Measurements from ENCODE around the gene RSL24D1.

Gene RSL24D1

DNA sequence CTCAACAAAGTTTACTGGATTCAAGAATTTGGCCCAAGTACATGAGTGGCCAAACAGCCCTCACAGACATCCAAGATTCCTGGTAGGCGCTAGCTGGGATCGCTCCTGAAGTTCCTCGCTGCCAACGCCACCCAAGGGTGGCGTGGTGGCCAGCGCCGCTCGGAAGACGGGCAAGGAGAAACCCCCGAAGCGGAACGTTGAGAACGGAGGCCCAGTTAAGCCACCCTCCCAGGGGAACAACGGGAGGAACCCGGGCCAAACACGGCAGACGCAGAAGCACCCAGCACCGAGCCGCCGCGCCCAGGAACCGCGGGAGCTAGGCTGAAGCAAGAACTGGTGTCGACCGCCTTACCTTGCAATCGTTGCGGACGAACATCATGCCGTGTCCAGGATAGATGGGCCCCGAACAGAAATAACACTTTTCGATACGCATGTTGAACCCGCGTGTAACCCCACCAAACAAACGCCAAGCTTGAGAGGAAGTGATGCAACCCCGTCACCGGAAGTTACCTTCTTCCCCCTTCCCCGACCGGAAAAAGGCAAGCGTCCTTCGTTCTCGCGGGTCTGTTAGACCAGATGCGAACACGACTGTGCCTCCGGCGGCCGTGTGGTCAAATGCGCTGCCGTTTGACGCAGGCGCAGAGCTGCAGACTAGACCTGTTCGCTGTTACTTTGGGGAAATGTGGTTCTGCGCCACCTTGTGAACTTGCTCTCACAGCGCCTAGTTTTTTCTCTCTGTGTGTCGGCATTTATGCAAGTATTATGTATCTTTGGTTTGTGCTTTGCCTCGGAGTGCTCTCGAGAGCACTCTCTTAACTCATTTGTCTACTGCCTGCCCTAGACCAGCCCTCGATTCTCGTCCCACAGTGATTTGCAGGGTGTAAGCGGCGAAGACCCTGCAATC, at the start of gene RSL24D1:
RSL24D1 (minus strand) TSS at position 484 of the 904 bp plus-strand sequence; CDS start at position 433, 51 bp downstream.
- peak; percentile 84 to 92 for DNase-seq (ENCODE audit: low read depth in 2 of 2)

DNA sequence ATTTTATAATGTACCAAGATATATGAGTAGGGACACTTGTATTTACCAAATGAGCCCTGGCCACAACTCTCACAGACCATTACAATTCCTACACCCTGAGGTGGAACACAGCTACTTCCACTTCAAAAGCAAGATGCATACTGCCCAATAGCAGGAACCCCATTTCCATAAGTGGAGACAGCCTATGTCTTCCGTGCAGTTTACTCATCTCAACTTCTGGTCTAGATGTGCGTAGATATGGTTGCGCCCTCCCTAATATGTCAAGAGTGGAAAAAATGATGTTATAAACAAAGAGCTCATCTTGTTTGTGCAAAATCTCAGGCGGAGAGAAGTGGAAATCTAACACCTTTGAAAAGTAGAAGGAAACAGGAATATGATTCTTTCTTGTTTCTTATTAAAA, 48.3 kb upstream of the RSL24D1 start:
- DNase-seq (ENCODE audit: low read depth in 2 of 2), result no peak

DNA sequence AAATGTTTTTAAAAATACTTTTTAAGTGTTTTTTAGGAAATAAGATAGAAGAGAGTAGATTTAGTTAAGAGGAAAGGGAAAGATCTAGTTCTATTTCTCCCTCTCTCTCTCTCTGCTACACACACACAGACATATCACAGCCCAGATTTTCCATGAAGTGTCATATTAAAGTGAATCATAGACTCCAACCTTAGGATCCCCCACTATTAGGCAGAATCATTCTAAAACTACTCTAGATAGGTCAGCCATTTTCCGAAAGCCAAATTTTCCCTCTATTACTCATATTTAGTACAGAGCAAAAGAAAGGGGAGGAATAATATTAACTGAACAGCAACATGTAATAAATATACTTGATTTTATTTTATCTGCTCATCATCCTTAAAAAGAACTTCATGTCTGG, 45.1 kb upstream of the RSL24D1 start:
- no peak for DNase-seq (ENCODE audit: low read depth in 2 of 2)

DNA sequence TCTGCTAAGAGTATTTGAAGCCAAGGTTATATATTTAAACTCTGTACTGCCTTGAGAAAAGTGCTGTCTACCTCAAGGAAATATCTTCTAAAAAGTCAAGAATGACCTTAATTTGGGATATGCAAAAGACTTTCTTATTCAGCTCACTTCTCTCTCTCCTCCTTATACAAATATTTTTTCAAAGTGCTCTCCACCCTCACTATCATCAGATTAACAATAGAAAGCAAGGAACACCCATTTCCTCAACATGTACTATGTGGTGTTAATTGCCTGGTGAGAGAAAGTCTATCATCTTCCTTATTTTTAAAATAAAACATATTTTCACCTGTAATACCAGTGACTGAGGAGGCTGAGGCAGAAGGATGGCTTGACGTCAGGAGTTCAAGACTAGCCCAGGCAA, 44.4 kb upstream of the RSL24D1 start:
- no peak for DNase-seq (ENCODE audit: low read depth in 2 of 2)

DNA sequence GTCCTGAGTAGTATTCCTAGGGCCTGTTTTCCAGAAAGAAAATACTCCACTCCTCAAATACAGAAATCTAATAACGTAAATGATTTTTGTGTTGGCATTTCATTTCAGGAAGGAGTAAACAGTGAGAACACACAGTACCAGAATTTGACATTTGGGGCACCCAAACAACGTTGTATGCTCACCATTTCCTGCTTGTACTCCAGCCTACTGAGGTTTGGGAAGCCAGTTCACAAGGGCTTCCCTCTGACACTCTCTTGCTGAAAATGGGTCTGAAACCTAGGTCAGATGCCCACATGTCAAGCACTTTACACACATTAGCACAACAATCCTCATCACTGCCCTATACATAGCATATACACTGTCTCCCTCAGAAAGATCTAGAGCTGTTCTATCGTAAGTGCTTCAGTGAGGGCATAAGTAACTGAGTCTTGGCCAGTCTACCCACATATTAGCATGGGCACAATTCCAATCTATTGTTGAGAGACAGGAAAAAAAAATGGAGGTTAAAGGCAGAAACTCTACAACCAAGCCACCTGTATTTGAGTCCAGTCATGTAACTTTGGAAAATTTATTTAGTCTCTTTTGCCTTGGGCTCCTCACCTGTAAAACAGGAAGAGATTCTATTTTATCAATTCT, 43.5 kb upstream of the RSL24D1 start:
- DNase-seq (ENCODE audit: low read depth in 2 of 2), result no peak

DNA sequence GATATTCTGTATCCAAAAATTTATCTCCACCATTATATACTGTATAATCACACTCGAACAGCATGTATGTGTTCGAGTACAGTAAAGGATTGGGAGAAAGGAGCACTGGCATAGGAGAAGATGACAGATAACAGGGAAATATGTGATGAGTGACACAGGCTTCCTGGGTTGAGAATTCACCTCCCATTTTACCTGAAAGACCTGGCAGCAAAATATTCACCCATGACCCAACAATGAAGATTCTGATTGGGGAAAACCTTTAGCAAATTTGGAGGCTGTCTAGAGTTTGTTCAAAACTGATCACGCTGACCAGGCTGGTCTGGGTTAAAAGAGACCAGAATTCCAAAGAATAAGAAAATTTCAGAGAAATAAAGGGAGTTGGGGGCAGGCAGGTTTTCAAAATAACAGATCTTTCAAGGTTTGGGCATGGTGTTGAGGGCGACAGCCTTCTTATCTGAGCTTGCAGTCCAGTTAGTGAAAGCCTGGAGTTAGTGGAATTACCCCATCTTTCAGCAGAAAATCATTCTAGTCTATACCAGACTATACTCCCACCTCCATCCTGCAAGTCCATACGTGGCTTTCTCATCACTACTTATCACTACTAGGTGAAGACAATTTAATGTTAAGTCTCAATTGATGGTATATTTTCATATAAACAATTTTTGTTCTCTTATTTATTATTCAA, 42.8 kb upstream of the RSL24D1 start:
- no peak for DNase-seq (ENCODE audit: low read depth in 2 of 2)

DNA sequence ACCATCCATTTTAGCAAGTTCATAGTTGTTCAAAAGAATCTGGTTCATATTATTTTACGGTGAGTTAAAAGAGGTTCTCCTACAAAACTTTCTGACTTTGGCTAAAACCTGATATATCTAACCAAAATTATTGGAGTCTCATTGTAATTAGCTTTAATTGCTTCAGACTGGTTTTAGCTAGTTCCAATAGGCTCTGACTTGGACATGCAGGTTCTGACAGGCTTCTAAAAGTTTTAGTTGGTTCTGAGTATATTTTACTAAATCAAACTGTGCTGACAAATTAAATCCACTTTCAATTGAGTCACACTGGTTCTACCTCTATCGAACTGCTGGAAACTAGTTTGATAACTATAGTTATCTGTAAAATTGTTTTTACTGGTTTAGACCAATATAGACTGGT, 42.1 kb upstream of the RSL24D1 start:
- no peak for DNase-seq (ENCODE audit: low read depth in 2 of 2)

DNA sequence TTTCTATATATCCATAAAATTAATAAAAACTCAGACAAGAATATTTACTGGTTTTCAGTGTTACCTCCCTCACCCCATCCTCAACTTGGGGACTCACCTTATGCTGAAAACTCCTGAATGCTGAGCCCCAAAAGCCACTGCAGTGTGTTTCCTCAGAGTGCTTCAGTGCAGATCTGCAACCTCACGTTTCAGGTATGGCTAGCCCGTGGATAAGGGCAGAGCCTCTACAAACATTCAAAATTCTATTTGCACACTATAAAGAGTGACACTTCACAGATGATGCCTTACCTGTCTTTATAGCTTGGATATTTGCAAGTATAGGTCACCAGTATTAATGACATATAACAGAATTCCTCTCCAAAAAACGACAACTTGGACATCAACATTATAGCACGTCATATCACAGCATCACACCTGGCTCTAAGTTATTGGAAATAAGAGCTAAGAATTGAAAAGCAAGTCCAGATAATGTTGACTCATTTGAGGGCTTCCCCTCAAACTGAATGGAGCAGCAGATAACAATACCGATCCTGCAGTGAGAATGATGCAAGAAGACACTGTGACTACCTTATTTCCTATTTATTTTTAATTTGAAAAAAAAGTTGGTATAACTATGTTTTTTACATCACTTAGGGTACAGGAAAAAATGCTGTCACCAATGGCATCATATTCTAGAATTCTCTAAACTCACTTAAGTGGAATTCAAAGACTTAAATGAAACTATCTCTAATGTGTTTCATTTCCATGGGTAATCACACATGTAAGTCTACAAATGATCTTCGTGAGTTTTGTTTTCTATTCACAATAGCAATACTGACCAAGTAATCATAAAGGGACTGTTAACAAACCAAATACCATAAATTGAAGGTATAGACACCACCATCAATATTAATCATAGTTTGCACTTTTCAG, 40.7 kb upstream of the RSL24D1 start:
- DNase-seq (ENCODE audit: low read depth in 2 of 2), result no peak

DNA sequence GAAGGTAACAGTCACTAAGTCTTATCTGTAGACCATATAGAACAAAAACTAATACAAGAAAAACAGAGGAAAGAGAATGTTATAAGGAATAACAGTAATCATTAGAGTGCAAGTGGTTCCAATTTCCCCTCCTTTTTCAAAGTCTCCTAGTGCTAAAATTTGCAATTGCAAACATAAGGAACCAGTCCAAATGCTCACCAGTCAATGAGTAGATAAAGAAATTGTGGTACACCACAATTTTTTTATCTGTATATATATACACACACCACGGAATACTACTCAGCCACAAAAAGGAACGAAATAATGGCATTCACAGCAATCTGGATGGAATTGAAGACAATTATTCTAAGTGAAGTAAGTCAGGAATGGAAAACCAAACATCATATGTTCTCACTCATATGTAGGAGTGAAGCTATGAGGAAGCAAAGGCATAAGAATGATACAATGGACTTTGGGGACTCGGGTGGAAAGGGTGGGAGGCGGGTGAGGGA, 38.9 kb upstream of the RSL24D1 start:
- DNase-seq (ENCODE audit: low read depth in 2 of 2), result no peak

DNA sequence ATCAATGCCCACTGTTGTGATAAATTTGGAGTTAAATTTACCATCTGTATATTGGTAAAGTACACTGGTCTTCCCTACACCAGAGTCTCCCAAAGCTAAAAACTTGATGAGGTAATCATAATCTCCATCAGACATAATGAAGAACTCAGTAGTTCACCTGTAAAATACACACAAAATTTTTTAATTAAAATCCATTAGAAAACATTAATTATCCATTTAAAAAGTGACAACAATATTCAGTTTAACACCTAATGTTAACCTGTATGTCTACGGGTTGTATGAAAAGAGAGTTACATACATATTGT, 38.0 kb upstream of the RSL24D1 start:
- no peak for DNase-seq (ENCODE audit: low read depth in 2 of 2)

DNA sequence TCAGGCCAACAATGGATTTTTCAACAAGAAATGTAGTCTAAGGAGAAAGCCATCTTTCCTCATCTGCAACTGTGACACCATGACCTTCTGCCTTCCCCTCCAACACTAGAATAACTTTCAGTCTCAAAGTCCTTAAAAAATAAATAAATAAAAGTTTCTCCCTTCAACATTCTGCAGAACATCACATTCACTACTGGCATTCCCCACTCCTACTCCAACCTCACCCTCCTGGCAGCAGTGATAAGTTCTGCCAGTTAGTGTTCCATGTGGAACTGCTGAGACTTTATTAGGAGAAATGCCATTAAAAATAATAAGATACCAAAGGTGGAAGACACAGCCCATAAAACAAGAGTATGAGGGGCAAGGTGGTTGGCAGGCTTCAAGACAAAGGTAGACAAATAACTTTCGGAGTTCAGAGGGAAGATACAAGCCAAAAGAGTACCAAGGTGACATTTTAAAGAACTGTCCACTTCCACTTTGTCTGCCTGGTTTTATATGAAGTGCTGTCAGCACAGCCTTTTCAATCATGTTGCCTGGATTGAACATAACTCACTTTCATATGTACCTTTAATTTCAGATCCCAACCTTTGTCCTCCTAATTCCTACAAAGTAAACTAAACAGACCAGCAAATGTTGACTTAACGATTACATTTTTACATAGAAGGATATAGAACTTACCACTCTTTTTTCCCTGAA, 37.5 kb upstream of the RSL24D1 start:
- no peak for DNase-seq (ENCODE audit: low read depth in 2 of 2)

DNA sequence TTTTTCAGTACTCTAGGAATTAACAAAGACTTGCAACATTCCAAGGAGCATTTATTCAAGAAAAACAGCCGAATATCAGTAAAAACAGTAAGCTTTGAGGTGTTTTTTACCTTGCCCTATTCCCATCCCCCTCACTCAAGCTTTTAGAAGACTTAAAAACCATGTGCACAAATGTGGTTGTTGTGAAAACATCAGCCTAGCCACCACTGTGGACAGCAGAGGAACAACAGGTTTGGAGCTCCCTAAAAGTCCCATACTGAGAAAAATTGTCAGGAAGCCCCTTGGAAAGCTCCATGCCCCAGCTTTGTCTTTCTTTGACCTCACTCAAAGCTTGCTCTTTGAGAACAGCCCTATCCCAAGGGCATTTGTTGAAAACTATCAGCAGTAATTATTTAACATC, 34.7 kb upstream of the RSL24D1 start:
- no peak for DNase-seq (ENCODE audit: low read depth in 2 of 2)

DNA sequence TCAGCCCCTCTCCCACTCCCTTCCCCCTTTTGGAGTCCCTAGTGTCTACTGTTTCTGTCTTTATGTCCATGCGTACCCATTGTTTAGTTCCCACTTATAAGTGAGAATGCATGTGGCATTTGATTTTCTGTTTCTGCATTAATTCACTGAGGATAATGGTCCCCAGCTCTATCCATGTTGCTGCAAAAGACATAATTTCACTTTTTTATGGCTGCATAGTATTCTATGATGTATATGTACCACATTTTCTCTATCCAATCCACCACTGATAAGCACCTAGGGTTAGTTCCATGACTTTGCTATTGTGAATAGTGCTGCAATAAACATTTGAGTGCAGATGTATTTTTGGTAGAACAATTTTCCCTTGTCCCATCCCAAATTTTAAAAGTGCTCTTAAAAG, 34.2 kb upstream of the RSL24D1 start:
- DNase-seq (ENCODE audit: low read depth in 2 of 2), result no peak

DNA sequence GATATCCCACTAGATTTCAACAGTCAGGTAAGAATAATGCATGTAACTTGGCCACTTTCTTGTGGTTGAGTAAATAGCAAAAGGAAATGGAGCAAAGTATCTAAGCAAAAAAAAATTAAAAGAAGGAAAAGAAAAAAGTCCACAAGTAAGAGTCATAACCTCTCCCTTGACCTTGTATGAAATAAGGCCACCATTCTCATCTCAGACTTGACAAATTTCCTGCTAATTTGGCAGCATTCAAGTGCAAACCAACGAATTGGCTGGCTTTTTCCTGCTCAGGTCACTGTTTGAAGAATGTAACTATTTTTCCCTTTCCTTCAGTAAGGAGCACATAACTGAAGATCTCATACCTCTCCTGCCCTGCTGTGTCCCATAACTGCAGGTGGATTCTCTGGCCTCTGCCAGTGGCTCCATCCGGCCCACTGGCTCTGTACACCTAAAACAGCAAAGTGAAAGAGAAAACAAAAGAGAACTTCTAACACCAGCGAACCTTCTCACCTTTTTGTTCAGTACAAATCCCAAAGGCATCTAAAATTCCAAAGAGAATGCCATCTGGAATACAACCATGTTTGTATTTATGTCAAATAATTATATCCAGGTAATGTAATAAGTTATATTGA, 33.4 kb upstream of the RSL24D1 start:
- DNase-seq (ENCODE audit: low read depth in 2 of 2), result no peak

DNA sequence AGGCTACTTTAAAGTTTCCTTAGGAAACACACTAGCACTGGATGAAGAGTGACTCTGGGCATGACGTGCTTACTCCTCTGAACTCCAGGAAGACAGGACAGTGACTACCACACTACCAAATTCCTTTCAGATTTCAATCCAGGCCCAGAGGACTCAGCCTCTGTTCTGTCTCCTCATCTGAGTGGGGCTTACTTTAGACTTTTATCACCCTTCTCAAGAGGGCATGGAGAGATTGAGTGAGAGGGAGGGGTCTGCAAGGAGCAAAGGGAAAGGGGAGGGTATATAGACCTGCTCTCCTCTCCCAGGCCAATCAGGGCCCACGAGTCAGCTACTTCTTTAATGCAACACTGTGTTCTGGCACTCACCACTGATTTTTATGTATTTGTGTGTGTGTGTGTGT, 29.4 kb upstream of the RSL24D1 start:
- DNase-seq (ENCODE audit: low read depth in 2 of 2), result no peak

DNA sequence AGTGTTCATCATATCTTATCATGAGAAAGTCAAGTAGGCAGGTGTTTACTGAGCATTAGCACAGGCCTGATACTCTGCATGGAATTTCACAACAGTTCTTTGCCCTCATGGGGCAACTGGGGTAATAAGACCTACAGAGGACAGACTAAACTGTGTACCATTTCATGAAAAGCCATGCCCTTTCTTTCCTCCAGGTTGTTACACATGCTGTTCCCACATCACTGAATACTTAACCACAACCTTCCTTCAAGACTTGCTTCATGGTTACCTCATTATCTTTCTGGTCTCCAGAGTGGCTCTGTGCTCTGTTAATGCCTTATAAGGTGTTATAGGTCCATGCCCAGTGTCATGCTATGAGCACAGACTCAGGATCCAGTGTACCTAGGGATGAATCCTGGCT, 28.2 kb upstream of the RSL24D1 start:
- no peak for DNase-seq (ENCODE audit: low read depth in 2 of 2)

DNA sequence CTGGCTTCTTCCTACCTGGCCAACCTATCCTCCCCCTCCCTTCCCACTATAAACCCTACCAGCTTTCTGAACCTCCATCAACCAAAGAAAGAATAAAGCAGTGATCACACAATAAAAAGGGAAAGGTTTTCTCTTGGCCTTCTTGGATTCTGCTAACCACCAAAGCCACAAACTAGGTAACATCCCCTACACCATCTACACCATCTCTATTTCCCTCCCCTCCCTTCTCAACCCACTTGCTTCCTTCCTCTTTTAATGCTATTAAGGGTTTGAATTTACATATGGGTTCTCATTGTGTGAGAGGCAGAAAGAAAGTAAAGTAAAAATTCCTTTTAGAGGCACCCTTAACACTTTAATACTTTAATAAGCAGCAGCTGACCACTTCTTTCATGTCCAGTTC, 25.8 kb upstream of the RSL24D1 start:
- no peak for DNase-seq (ENCODE audit: low read depth in 2 of 2)

DNA sequence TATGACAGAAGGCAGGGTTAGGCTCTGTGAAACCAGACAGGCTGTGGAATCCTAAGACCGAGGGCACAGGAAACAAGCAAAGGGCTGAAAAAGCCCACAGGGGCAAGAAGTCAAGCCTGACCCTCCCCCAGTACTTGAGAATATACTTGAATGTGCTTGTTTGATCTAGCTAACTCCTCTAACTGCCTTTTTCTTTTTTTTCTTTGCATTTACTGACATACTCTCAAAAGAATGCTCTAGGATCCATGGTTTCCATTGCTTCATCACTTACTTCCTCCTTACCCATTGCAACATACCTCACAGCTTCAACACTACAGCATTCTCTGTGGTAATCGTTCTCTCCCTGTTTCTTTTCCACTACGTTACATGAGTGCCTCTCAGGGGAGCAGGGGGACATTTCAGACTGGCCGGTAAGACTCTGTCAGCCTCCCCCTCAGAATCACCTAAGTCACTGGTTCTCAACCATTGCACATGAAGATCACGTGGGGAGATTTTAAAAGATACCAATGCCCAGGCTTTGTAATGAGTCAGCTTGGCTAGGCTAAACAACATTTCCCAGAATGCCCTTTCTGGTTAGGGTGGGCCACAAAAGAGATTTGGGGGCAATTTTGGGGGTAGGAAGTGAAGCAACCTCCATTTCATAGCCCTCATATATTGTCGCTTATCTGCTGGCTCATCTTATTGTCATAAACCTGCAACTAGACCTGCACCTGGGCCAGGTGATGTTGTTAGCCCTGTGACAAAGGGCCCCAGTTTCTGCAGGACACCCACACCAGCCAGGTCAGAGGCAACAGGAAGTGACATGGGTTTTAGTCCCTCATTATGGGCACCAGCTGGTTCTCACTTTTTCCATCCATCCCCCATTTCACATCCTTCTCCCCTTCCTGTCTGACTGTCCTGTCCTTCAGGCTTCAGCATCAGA, 24.6 kb upstream of the RSL24D1 start:
- no peak for DNase-seq (ENCODE audit: low read depth in 2 of 2)

DNA sequence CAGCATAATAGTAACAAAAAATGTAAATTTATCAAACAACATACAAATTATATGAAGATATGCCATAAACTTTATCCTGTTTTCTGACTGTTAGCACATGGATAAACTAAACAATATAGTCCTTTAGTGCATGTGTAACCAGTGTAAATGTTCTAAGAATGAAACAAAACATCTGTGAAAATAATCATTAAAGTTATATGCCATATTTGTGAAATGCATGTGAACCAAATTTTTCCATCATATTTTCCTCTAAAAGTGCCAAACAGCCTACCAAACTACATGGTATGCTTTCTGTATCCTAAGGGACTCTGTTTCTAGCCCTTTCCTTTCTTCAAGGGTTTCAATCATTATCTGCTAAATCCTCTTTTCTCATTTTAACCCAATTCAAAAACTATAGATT, 23.9 kb upstream of the RSL24D1 start:
- no peak for DNase-seq (ENCODE audit: low read depth in 2 of 2)

DNA sequence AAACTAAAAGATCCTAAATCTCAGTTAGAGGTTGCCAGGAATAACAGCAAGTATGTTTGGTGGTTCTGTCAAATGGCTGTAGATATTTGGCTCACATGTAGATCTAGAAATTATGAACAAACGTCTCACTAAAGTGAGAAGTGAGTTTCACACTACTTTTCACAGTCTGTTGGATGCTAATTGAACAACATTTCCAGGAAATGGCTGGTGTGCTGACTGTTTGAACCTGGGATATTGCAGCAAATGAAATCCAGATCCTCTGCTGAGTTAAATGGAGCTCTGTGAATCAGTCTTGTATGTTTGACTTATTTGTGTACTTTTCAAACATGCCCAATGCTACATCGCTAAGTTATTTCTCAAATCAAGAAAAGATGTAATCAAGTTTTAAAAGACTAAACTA, 21.3 kb upstream of the RSL24D1 start:
- DNase-seq (ENCODE audit: low read depth in 2 of 2), result no peak

All from stimulated activated CD8-positive, alpha-beta memory T cell treated with anti-CD3 and anti-CD28 coated beads, Interleukin-7, amount 100 ng/mL, for 1 hour (primary cell).